Measurements from ENCODE around the gene ARID1B. TPM values are rescaled to one million over a fixed set of nuclear protein-coding genes. Genes with fewer than 3 reads are reported as not detected.
"Not testable (repeated sequence)": the region's sequence is repeated elsewhere in the genome, so short reads cannot be mapped to it uniquely, and the experiment has no call there.

The ARID1B gene
- total RNA-seq, 1 donor from 2014 or later, result 101 TPM

GRCh38 chr6:157037165-157037564 is 260.0 kb downstream of the ARID1B start:
- Mint-ChIP-seq H3K9me3 (no peaks in the 10 kb centered on the region), H3K36me3 (ENCODE audit: low read depth) (no peaks in the 10 kb centered on the region), H3K27me3 (ENCODE audit: low read depth) (no peaks in the 10 kb centered on the region), H3K27ac (ENCODE audit: unreplicated experiment) (no peak overlapping the region), H3K4me1 (peaks cover 10% of the 10 kb centered on the region), H3K4me3 (no peak overlapping the region)
- TF ChIP-seq CTCF (conservative IDR thresholded peaks at IDR 0.05), result no peak
- DNase-seq (ENCODE audit: low read depth, low spot score), result no peak

GRCh38 chr6:157038610-157039009 is 261.4 kb downstream of the ARID1B start:
- peaks cover 3% of the 10 kb centered on the region for H3K36me3 Mint-ChIP-seq (ENCODE audit: low read depth)
- no peak for TF ChIP-seq CTCF (conservative IDR thresholded peaks at IDR 0.05)
- H3K4me3 Mint-ChIP-seq, result no peak overlapping the region
- H3K27me3 Mint-ChIP-seq (ENCODE audit: low read depth), result no peaks in the 10 kb centered on the region
- H3K27ac Mint-ChIP-seq (ENCODE audit: unreplicated experiment), result no peak overlapping the region
- H3K9me3 Mint-ChIP-seq, result no peaks in the 10 kb centered on the region
- H3K4me1 Mint-ChIP-seq, result peaks cover 11% of the 10 kb centered on the region
- DNase-seq (ENCODE audit: low read depth, low spot score), result no peak

- H3K4me1 Mint-ChIP-seq; H3K9me3 Mint-ChIP-seq; H3K4me3 Mint-ChIP-seq; H3K27me3 Mint-ChIP-seq (ENCODE audit: low read depth); H3K36me3 Mint-ChIP-seq (ENCODE audit: low read depth); DNase-seq (ENCODE audit: low read depth, low spot score): not testable (repeated sequence)
- peak overlapping the region; percentile 79 for H3K27ac Mint-ChIP-seq (ENCODE audit: unreplicated experiment)
Observed at GRCh38 chr6:157039639-157040038, 262.5 kb downstream of the ARID1B start.

DNA sequence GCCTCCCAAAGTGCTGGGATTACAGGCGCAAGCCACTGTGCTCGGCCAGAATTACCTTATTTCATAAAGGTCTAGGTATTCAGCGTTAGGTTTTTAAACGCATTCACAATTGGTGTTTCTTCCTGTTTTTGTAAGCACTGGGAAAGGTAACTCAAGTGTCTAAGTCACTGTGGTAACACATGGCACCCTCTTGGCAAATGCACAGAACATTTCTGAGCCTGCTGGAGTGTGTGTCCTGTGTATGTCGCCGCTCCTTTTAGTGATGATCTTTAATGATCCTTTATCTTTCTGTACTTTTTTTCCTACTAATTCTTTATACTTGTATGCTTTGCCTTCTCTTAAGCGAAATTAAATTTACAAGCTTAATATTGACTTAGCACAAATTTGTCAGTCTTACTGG is 263.0 kb downstream of the ARID1B start:
- Mint-ChIP-seq H3K9me3 (no peaks in the 10 kb centered on the region), H3K27me3 (ENCODE audit: low read depth) (no peaks in the 10 kb centered on the region), H3K36me3 (ENCODE audit: low read depth) (peaks cover 3% of the 10 kb centered on the region), H3K27ac (ENCODE audit: unreplicated experiment) (no peak overlapping the region), H3K4me3 (no peak overlapping the region), H3K4me1 (peaks cover 5% of the 10 kb centered on the region)
- TF ChIP-seq CTCF (conservative IDR thresholded peaks at IDR 0.05), result no peak
- no peak for DNase-seq (ENCODE audit: low read depth, low spot score)

GRCh38 chr6:157045831-157046454 is 268.8 kb downstream of the ARID1B start:
- peaks cover 7% of the 10 kb centered on the region for H3K36me3 Mint-ChIP-seq (ENCODE audit: low read depth)
- no peaks in the 10 kb centered on the region for H3K27me3 Mint-ChIP-seq (ENCODE audit: low read depth)
- TF ChIP-seq CTCF (conservative IDR thresholded peaks at IDR 0.05), result peak; percentile 78
- H3K9me3 Mint-ChIP-seq, result peaks cover 2% of the 10 kb centered on the region
- H3K4me3 Mint-ChIP-seq, result peak overlapping the region; percentile 19
- H3K4me1 Mint-ChIP-seq, result peaks cover 20% of the 10 kb centered on the region
- no peak overlapping the region for H3K27ac Mint-ChIP-seq (ENCODE audit: unreplicated experiment)
- DNase-seq (ENCODE audit: low read depth, low spot score), result no peak

DNA sequence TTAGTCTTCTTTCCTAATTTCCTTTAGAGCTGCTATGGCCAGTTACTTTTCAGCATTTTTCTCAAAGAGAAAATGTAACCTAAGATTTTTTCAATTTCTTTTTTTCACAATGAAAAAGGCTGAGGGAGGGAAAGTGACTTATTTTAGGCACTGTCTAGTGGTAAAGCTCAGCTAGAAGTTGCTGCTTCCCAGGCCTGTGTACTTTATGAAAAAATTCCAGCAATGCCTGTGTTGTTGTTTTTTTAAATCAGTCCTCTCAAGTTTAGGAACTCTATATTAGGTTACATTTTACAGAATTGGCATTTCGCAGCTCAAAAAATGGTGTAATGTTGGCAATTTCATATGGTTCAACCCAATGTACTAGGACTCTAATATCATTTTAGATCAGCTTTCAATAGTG is 269.6 kb downstream of the ARID1B start:
- H3K27me3 Mint-ChIP-seq (ENCODE audit: low read depth), result no peaks in the 10 kb centered on the region

More for the DNA sequence above, 269.6 kb downstream of the ARID1B start:
- H3K9me3 Mint-ChIP-seq, result peaks cover 2% of the 10 kb centered on the region
- H3K27ac Mint-ChIP-seq (ENCODE audit: unreplicated experiment), result no peak overlapping the region
- TF ChIP-seq CTCF (conservative IDR thresholded peaks at IDR 0.05), result no peak
- peaks cover 23% of the 10 kb centered on the region for H3K4me1 Mint-ChIP-seq
- peaks cover 7% of the 10 kb centered on the region for H3K36me3 Mint-ChIP-seq (ENCODE audit: low read depth)
- no peak overlapping the region for H3K4me3 Mint-ChIP-seq
- DNase-seq (ENCODE audit: low read depth, low spot score), result no peak

Measured in neural crest cell (in vitro differentiated cells).